ENCODE measurements around the gene RRBP1.

GRCh38 chr20:17684077-17684888 lies 2.2 kb upstream of the RRBP1 start:
- TF ChIP-seq, protein P1, sequence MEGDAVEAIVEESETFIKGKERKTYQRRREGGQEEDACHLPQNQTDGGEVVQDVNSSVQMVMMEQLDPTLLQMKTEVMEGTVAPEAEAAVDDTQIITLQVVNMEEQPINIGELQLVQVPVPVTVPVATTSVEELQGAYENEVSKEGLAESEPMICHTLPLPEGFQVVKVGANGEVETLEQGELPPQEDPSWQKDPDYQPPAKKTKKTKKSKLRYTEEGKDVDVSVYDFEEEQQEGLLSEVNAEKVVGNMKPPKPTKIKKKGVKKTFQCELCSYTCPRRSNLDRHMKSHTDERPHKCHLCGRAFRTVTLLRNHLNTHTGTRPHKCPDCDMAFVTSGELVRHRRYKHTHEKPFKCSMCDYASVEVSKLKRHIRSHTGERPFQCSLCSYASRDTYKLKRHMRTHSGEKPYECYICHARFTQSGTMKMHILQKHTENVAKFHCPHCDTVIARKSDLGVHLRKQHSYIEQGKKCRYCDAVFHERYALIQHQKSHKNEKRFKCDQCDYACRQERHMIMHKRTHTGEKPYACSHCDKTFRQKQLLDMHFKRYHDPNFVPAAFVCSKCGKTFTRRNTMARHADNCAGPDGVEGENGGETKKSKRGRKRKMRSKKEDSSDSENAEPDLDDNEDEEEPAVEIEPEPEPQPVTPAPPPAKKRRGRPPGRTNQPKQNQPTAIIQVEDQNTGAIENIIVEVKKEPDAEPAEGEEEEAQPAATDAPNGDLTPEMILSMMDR (IDR thresholded peaks at IDR 0.05; ENCODE audit: insufficient read depth, low read length) = no peak
- TF ChIP-seq GABPA (IDR thresholded peaks at IDR 0.05; ENCODE audit: low read depth) (no peak), POLR2AphosphoS5 (IDR thresholded peaks at IDR 0.05; ENCODE audit: low read depth) (no peak)
- TF ChIP-seq, protein P2, sequence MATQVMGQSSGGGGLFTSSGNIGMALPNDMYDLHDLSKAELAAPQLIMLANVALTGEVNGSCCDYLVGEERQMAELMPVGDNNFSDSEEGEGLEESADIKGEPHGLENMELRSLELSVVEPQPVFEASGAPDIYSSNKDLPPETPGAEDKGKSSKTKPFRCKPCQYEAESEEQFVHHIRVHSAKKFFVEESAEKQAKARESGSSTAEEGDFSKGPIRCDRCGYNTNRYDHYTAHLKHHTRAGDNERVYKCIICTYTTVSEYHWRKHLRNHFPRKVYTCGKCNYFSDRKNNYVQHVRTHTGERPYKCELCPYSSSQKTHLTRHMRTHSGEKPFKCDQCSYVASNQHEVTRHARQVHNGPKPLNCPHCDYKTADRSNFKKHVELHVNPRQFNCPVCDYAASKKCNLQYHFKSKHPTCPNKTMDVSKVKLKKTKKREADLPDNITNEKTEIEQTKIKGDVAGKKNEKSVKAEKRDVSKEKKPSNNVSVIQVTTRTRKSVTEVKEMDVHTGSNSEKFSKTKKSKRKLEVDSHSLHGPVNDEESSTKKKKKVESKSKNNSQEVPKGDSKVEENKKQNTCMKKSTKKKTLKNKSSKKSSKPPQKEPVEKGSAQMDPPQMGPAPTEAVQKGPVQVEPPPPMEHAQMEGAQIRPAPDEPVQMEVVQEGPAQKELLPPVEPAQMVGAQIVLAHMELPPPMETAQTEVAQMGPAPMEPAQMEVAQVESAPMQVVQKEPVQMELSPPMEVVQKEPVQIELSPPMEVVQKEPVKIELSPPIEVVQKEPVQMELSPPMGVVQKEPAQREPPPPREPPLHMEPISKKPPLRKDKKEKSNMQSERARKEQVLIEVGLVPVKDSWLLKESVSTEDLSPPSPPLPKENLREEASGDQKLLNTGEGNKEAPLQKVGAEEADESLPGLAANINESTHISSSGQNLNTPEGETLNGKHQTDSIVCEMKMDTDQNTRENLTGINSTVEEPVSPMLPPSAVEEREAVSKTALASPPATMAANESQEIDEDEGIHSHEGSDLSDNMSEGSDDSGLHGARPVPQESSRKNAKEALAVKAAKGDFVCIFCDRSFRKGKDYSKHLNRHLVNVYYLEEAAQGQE (IDR thresholded peaks at IDR 0.05; ENCODE audit: insufficient replicate concordance, low read depth) = no peak

All from HL-60 (cell line).